Right lung (tissue), 5 donors: ENCODE data around the gene SPINT1. TPM values are rescaled to one million over a fixed set of nuclear protein-coding genes. Genes with fewer than 3 reads are reported as not detected.
"Not testable (repeated sequence)": the region's sequence is repeated elsewhere in the genome, so short reads cannot be mapped to it uniquely, and the experiment has no call there.

Source experiments
- DNase-seq, 2 donors: peaks; one replicate each; pipeline ENCODE4 v3.0.0-alpha.2; 2013
- polyA plus RNA-seq, 5 donors: library from polyadenylated mRNA; unstranded; fragments of 120-200 nt; gene quantifications; one replicate each; pipeline versions ENCODE4 v1.2.1 to v1.2.3, GENCODE V29; 2013; ENCODE audit warnings: inconsistent platforms in 1 of 5, low replicate concordance in 1 of 5; ENCODE audit not compliant: insufficient read length in 5 of 5, insufficient read depth in 1 of 5

SPINT1 gene
- polyA plus RNA-seq, 5 donors: 46.0 to 68.7 (median 58.4) TPM

DNA sequence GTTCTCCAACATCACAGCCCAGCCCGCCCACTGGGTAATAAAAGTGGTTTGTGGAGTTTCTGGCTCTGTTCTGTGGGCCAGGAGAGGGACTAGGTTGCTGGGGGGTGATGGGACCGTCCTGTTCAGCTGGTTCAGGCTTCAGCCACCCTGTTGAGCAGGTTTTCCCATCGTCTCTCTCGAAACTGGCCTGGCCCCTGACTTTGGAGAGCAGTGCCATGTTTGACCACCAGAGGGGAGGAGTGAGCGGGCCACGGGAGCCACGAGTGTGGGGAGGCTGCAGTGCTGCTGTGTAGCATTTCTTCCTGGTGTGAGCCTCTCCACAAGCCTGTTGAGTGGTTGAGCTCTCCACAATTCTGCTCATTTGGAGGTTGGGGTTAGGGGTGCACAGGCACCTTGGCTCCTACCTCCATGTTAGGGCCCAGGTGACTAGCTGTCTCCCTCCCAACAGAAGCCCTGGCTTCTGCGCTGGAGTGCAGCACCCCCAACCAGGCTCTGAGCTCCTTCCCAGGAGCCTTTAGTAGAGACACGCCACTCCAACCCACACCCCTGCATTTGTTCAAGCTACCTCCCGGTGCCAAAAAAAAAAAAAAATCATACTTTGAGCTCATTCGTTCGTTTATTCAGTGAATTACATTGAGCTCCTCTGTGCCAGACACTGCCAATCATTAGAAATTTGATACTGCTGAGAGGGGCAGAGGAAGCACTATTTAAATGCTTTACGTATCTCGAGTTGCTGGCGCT lies 13.9 kb downstream of the SPINT1 start:
- peak; percentile 74 to 80 for DNase-seq

DNA sequence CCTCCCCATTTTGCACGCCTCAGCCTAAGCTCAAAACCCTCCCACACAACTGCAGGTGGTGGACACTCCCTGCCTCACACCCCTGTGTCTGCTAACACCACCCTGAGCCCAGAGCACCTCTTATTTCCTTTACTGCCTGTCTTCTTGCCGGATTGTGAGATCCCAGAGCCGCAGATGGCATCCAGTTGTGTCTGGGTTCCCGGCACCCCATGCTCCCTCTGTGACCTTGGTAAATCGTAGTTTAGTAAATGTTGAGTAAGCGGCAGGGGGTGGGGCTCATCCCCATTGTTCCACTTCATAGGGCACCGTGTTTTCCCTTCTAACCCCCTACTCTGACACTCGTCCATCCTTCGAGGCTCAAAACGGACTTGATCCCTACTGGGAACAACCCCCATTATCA lies 14.9 kb downstream of the SPINT1 start:
- no peak for DNase-seq

DNA sequence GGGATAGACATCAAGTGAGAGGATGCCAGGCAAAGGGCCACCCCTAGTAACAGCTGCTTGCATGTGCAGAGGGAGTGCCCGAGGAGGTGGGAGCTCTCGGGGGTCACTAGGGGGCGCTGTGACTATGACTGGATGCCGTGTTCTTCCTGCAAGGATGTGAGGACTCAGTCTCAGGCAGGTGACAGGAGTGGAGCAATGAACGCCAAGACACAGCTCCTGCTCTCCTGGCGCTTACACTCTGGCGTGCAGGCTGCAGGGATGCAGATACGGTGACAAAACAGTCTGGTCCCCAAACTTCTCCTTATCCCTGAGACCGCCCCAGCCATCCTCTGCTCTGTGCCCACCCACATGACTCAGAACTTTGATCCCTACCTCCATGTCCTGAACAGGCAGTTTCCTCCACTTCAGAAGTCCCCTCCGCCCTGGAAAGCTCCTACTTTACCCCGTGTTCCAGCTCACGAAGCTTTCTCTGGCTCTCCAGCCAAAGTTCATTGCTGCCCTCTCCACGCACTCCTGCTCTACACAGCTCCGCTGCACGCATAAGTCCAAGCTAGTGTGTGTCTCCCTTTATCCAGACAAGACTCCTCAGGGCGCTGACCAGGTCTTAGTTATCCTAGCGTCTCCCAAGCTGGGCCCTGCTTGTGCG lies 15.5 kb downstream of the SPINT1 start:
- DNase-seq: no peak

- not testable (repeated sequence) for DNase-seq
Observed at GRCh38 chr15:40861147-40861546, 17.3 kb downstream of the SPINT1 start.

- no peak for DNase-seq
Observed at GRCh38 chr15:40863660-40864270, 19.9 kb downstream of the SPINT1 start.

GRCh38 chr15:40867199-40867598 lies 23.4 kb downstream of the SPINT1 start:
- DNase-seq: no peak

DNA sequence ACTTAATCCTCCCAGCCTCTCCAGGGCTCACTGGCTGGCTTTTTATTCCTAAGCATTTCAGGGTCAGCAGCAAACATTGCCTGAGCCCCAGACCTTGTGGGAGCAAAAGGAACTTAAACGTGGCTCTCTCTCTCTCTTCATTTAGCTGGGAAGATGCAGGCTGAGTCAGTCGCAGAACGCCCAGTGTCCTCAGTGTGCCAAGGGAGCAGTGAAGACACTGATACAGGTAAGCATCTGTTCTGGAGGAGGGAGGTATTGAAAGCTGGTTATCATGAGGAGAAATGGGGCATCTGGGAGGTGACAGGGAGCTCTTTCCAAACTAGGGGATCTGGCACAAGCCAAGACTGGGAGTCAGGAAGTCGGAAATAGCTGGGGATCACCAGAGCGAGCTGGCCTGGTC lies 25.8 kb downstream of the SPINT1 start:
- no peak for DNase-seq

DNA sequence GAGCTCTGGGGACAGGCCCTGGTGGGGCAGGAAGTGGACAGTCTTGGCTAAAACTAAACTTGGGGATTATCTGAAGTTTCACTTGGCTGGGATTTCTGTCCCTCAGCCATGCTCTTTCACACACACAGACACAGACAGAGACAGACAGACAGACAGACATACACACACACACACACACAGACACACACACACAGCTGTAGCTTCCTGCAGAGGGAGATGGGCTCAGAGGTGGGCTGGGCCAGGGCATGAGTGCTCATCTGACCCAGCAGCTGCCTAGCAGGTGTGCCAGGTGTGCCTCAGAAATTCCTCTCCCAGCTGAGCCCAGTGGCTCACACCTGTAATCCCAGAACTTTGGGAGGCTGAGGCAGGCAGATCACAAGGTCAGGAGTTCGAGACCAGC lies 26.9 kb downstream of the SPINT1 start:
- no peak for DNase-seq

GRCh38 chr15:40871749-40872617 lies 28.1 kb downstream of the SPINT1 start:
- peak in 1 of 2 donors; percentile 64 for DNase-seq

- DNase-seq: no peak
Observed at GRCh38 chr15:40872791-40873693, 29.2 kb downstream of the SPINT1 start.

DNA sequence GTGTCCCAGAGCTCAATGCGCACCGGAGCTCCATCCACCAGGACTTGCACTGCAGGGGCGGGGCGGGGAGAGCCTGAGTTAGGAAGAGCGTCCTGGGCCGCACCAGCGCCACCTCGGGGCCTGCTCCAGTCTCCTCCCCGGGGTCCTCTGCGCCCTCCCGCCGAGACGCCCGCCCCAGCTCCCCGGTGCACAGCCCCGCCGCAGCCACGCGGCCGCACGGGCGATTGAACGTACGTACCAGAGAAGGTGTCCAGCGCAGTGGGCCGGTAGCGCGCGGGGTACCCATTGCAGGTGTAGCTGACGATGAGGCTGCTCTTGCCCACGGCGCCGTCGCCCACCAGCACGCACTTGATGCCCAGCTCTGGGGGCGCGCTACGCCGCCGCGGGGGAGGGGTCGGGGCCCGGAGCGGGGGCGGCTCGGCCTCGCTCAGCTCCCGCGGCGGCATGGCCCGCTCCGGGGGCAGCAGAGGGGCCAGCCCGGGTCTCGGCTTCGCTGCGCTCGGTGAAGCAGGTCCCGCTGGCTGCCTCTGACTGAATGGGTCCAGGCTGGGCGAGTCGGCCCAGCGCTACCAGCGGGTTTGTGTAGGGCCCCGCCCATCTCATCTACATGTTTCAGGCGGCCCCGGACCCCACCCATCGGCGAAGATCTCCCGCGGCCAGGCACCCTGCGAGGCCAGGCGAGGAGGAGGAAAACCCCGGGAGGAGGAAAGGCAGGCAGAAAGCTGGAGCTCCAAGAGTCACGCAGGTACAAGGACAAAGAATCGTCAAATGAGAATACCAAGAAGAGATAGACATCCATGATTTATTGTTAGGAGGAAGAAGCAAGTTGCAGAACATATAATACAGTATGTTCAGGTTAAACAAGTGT lies 30.1 kb downstream of the SPINT1 start, which contains the start of gene RHOV:
RHOV (minus strand) TSS at position 541 of the 868 bp plus-strand sequence; CDS start at position 446, 95 bp downstream.
- DNase-seq: peak in 1 of 2 donors; percentile 32

GRCh38 chr15:40875991-40876730 lies 32.3 kb downstream of the SPINT1 start:
- no peak for DNase-seq

- no peak for DNase-seq
Observed at GRCh38 chr15:40877694-40878093, 33.8 kb downstream of the SPINT1 start.

- no peak for DNase-seq
Observed at GRCh38 chr15:40878785-40879184, 34.9 kb downstream of the SPINT1 start.

GRCh38 chr15:40879609-40880008 lies 35.8 kb downstream of the SPINT1 start:
- no peak for DNase-seq

GRCh38 chr15:40881351-40881750 lies 37.5 kb downstream of the SPINT1 start:
- DNase-seq: no peak

DNA sequence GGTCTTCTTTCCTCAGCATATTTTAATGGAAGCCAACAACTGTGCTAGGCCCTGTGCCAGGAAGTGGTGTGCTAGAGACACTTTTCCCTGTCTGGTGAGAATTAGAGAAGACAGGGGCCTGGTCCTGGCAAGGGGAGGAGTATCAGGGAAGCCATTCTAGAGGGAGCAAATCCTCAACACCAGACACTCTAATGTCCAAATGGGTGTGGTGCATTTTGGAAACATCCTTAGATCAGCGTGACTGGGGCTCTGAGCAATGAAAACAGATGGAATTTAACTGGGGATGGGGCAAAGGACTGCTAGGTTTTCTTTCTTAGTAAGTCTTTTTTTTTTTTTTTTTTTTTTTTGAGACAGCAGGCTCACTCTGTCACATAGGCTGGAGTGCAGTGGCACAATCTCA lies 42.7 kb downstream of the SPINT1 start:
- DNase-seq: no peak

GRCh38 chr15:40889112-40889511 lies 45.3 kb downstream of the SPINT1 start:
- no peak for DNase-seq

GRCh38 chr15:40891138-40891537 lies 47.3 kb downstream of the SPINT1 start:
- no peak for DNase-seq
